ENCODE results near the gene PHKA2. TPM values are rescaled to one million over a fixed set of nuclear protein-coding genes. Genes with fewer than 3 reads are reported as not detected.
"Not testable (repeated sequence)": the region's sequence is repeated elsewhere in the genome, so short reads cannot be mapped to it uniquely, and the experiment has no call there.

PHKA2 gene
- total RNA-seq, 1 donor from 2014 or later = 18.1 TPM

GRCh38 chrX:19017271-19017670, 33.4 kb upstream of the PHKA2 start:
- DNase-seq (ENCODE audit: low read depth) = no peak
- Histone ChIP-seq H3K27me3 (ENCODE audit: control insufficient read depth, insufficient read depth, low read length) (no peaks in the 10 kb centered on the region), H3K36me3 (ENCODE audit: control insufficient read depth, insufficient read depth, low read length) (no peaks in the 10 kb centered on the region), H3K4me3 (ENCODE audit: low read depth, low read length) (no peak overlapping the region)
- peak; percentile 60 for TF ChIP-seq CTCF (IDR thresholded peaks at IDR 0.05; ENCODE audit: insufficient read depth, low read length, poor library complexity, severe bottlenecking)

GRCh38 chrX:19016614-19017013, 32.7 kb upstream of the PHKA2 start:
- H3K27me3 ChIP-seq (ENCODE audit: control insufficient read depth, insufficient read depth, low read length); H3K36me3 ChIP-seq (ENCODE audit: control insufficient read depth, insufficient read depth, low read length); DNase-seq (ENCODE audit: low read depth); H3K4me3 ChIP-seq (ENCODE audit: low read depth, low read length): not testable (repeated sequence)

GRCh38 chrX:19007868-19008267, 24.0 kb upstream of the PHKA2 start:
- no peak for TF ChIP-seq CTCF (IDR thresholded peaks at IDR 0.05; ENCODE audit: insufficient read depth, low read length, poor library complexity, severe bottlenecking)
- H3K4me3 ChIP-seq (ENCODE audit: low read depth, low read length) = no peak overlapping the region
- no peaks in the 10 kb centered on the region for H3K27me3 ChIP-seq (ENCODE audit: control insufficient read depth, insufficient read depth, low read length)
- DNase-seq (ENCODE audit: low read depth) = no peak
- no peaks in the 10 kb centered on the region for H3K36me3 ChIP-seq (ENCODE audit: control insufficient read depth, insufficient read depth, low read length)

- Histone ChIP-seq H3K36me3 (ENCODE audit: control insufficient read depth, insufficient read depth, low read length) (no peaks in the 10 kb centered on the region), H3K4me3 (ENCODE audit: low read depth, low read length) (no peak overlapping the region), H3K27me3 (ENCODE audit: control insufficient read depth, insufficient read depth, low read length) (no peaks in the 10 kb centered on the region)
- DNase-seq (ENCODE audit: low read depth) = no peak
- no peak for TF ChIP-seq CTCF (IDR thresholded peaks at IDR 0.05; ENCODE audit: insufficient read depth, low read length, poor library complexity, severe bottlenecking)
These were observed 23.1 kb upstream of the PHKA2 start for GRCh38 chrX:19007011-19007410.

- no peak for DNase-seq (ENCODE audit: low read depth)
- H3K36me3 ChIP-seq (ENCODE audit: control insufficient read depth, insufficient read depth, low read length) = no peaks in the 10 kb centered on the region
- no peak for TF ChIP-seq CTCF (IDR thresholded peaks at IDR 0.05; ENCODE audit: insufficient read depth, low read length, poor library complexity, severe bottlenecking)
- no peak overlapping the region for H3K4me3 ChIP-seq (ENCODE audit: low read depth, low read length)
- H3K27me3 ChIP-seq (ENCODE audit: control insufficient read depth, insufficient read depth, low read length) = no peaks in the 10 kb centered on the region
These were observed 22.0 kb upstream of the PHKA2 start for GRCh38 chrX:19005909-19006308.

GRCh38 chrX:19003756-19004155, 19.8 kb upstream of the PHKA2 start:
- Histone ChIP-seq H3K4me3 (ENCODE audit: low read depth, low read length) (no peak overlapping the region), H3K27me3 (ENCODE audit: control insufficient read depth, insufficient read depth, low read length) (no peaks in the 10 kb centered on the region), H3K36me3 (ENCODE audit: control insufficient read depth, insufficient read depth, low read length) (no peaks in the 10 kb centered on the region)
- no peak for TF ChIP-seq CTCF (IDR thresholded peaks at IDR 0.05; ENCODE audit: insufficient read depth, low read length, poor library complexity, severe bottlenecking)
- DNase-seq (ENCODE audit: low read depth) = no peak

Measured in kidney epithelial cell (primary cell).